ENCODE results near the gene CHP1.

DNA sequence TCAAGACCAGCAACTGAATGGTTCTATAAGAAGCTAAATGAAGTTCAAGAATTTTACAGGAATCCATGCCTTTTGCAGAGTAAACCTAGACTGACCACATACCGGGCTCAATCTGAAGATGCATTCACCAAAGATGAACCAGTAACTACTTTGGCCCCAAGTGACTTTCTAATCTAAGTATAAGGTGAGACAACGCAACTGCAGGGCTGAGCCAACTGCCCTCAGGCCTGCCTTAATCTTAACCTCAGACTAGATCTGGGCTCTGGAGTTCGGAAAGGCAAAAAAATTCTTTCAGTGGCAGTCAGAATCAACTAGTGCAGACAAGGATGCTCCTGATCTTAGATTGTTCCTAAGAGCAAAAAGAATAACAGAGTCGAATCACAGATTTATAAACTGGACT is 48.8 kb upstream of the CHP1 start:
- TF ChIP-seq EZH2 (IDR thresholded peaks at IDR 0.05; ENCODE audit: low read length, unreplicated experiment), result no peak
- TF ChIP-seq, protein P1, sequence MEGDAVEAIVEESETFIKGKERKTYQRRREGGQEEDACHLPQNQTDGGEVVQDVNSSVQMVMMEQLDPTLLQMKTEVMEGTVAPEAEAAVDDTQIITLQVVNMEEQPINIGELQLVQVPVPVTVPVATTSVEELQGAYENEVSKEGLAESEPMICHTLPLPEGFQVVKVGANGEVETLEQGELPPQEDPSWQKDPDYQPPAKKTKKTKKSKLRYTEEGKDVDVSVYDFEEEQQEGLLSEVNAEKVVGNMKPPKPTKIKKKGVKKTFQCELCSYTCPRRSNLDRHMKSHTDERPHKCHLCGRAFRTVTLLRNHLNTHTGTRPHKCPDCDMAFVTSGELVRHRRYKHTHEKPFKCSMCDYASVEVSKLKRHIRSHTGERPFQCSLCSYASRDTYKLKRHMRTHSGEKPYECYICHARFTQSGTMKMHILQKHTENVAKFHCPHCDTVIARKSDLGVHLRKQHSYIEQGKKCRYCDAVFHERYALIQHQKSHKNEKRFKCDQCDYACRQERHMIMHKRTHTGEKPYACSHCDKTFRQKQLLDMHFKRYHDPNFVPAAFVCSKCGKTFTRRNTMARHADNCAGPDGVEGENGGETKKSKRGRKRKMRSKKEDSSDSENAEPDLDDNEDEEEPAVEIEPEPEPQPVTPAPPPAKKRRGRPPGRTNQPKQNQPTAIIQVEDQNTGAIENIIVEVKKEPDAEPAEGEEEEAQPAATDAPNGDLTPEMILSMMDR (conservative IDR thresholded peaks at IDR 0.05; ENCODE audit: low read depth, low read length), result no peak
- TF ChIP-seq EZH2phosphoT487 (IDR thresholded peaks at IDR 0.05; ENCODE audit: borderline replicate concordance, low read length), result no peak
